Activated CD4-positive, alpha-beta memory T cell treated with anti-CD3 and anti-CD28 coated beads for 36 hours (primary cell): ENCODE data around the gene NUP210L. TPM values are rescaled to one million over a fixed set of nuclear protein-coding genes. Genes with fewer than 3 reads are reported as not detected.
"Not testable (repeated sequence)": the region's sequence is repeated elsewhere in the genome, so short reads cannot be mapped to it uniquely, and the experiment has no call there.

Source experiments
- CTCF ChIA-PET: fragments of 350-600 bp; sonication (Branson Sonifier 250); formaldehyde crosslinking; loops from one replicate; lab custom pipeline; 2021; ENCODE audit warnings: antibody characterized with exemption, inconsistent platforms; lab: Charles Lee
- POLR2A ChIA-PET: fragments of 350-600 bp; sonication (Branson Sonifier 250); formaldehyde crosslinking; loops from one replicate; lab custom pipeline; 2021; ENCODE audit warnings: antibody characterized with exemption; lab: Charles Lee
- DNase-seq: peaks from one replicate; pipeline ENCODE4 v3.0.0-alpha.2; 2020
- H3K27ac Mint-ChIP-seq: one replicate; pipeline ENCODE4 v1.8.0; 2021; ENCODE audit warnings: mixed read lengths
- H3K27me3 Mint-ChIP-seq: one replicate; pipeline ENCODE4 v1.8.0; 2021; ENCODE audit warnings: mixed read lengths
- H3K36me3 Mint-ChIP-seq: one replicate; pipeline ENCODE4 v1.8.0; 2021; ENCODE audit warnings: mixed read lengths
- H3K4me1 Mint-ChIP-seq: one replicate; pipeline ENCODE4 v1.8.0; 2021; ENCODE audit warnings: low read depth, mixed read lengths
- H3K4me3 Mint-ChIP-seq: one replicate; pipeline ENCODE4 v1.8.0; 2021; ENCODE audit warnings: mild to moderate bottlenecking, mixed read lengths
- H3K9me3 Mint-ChIP-seq: one replicate; pipeline ENCODE4 v1.8.0; 2021; ENCODE audit warnings: mixed read lengths
- intact Hi-C: fragments of 100-400 bp; cut with micrococcal nuclease; formaldehyde crosslinking; loops from one replicate; pipeline ENCODE4 v1.15.1; 2023
- total RNA-seq, 2 experiments: library from RNA; stranded (reverse); gene quantifications; one replicate each; pipeline ENCODE4 v1.2.3, GENCODE V29; 2021

NUP210L gene
- total RNA-seq, 2 experiments from 2014 or later: 0.05 to 0.12 TPM

GRCh38 chr1:154094411-154094810, 60.5 kb downstream of the NUP210L start:
- ChIA-PET POLR2A (no interaction called here), CTCF (no interaction called here)
- intact Hi-C loops: no loop called here
- Mint-ChIP-seq H3K27me3 (peaks cover 1% of the 10 kb centered on the region), H3K4me3 (no peak overlapping the region), H3K4me1 (no peaks in the 10 kb centered on the region), H3K9me3 (no peaks in the 10 kb centered on the region), H3K27ac (no peak overlapping the region), H3K36me3 (no peaks in the 10 kb centered on the region)
- DNase-seq: no peak

GRCh38 chr1:154093699-154094098, 61.2 kb downstream of the NUP210L start:
- POLR2A ChIA-PET: no interaction called here
- Mint-ChIP-seq H3K4me1 (no peaks in the 10 kb centered on the region), H3K9me3 (no peaks in the 10 kb centered on the region), H3K4me3 (no peak overlapping the region), H3K36me3 (no peaks in the 10 kb centered on the region), H3K27me3 (peaks cover 1% of the 10 kb centered on the region), H3K27ac (no peak overlapping the region)
- CTCF ChIA-PET: no interaction called here
- intact Hi-C loops: no loop called here
- DNase-seq: no peak

- no peak overlapping the region for H3K27ac Mint-ChIP-seq
- peaks cover 2% of the 10 kb centered on the region for H3K9me3 Mint-ChIP-seq
- H3K4me1 Mint-ChIP-seq: no peaks in the 10 kb centered on the region
- CTCF ChIA-PET: no interaction called here
- no peak for DNase-seq
- H3K27me3 Mint-ChIP-seq: peaks cover 1% of the 10 kb centered on the region
- intact Hi-C loops: no loop called here
- POLR2A ChIA-PET: no interaction called here
- no peaks in the 10 kb centered on the region for H3K36me3 Mint-ChIP-seq
- no peak overlapping the region for H3K4me3 Mint-ChIP-seq
These were observed 63.2 kb downstream of the NUP210L start for GRCh38 chr1:154091706-154092105.

- Mint-ChIP-seq H3K4me1 (no peaks in the 10 kb centered on the region), H3K36me3 (peaks cover 3% of the 10 kb centered on the region), H3K27me3 (peaks cover 3% of the 10 kb centered on the region), H3K27ac (no peak overlapping the region), H3K4me3 (no peak overlapping the region), H3K9me3 (peaks cover 2% of the 10 kb centered on the region)
- intact Hi-C loops: no loop called here
- DNase-seq: no peak
- ChIA-PET CTCF (no interaction called here), POLR2A (no interaction called here)
These were observed 67.3 kb downstream of the NUP210L start for GRCh38 chr1:154087574-154087973.

- H3K36me3 Mint-ChIP-seq, intact Hi-C loops, DNase-seq, CTCF ChIA-PET, H3K4me3 Mint-ChIP-seq, H3K9me3 Mint-ChIP-seq, H3K4me1 Mint-ChIP-seq, POLR2A ChIA-PET, H3K27ac Mint-ChIP-seq, H3K27me3 Mint-ChIP-seq: not testable (repeated sequence)
These were observed 71.8 kb downstream of the NUP210L start for GRCh38 chr1:154083057-154083456.

GRCh38 chr1:154081386-154082126, 73.3 kb downstream of the NUP210L start:
- H3K4me3 Mint-ChIP-seq: no peak overlapping the region
- H3K36me3 Mint-ChIP-seq: peaks cover 7% of the 10 kb centered on the region
- peaks cover 5% of the 10 kb centered on the region for H3K27me3 Mint-ChIP-seq
- DNase-seq: no peak
- ChIA-PET POLR2A (no interaction called here), CTCF (no interaction called here)
- intact Hi-C loops: no loop called here
- H3K9me3 Mint-ChIP-seq: peaks cover 4% of the 10 kb centered on the region
- no peak overlapping the region for H3K27ac Mint-ChIP-seq
- no peaks in the 10 kb centered on the region for H3K4me1 Mint-ChIP-seq

GRCh38 chr1:154076413-154076812, 78.5 kb downstream of the NUP210L start:
- CTCF ChIA-PET: no interaction called here
- Mint-ChIP-seq H3K9me3 (peaks cover 9% of the 10 kb centered on the region), H3K4me3 (no peak overlapping the region), H3K27ac (no peak overlapping the region), H3K27me3 (peaks cover 11% of the 10 kb centered on the region), H3K4me1 (no peaks in the 10 kb centered on the region), H3K36me3 (peaks cover 6% of the 10 kb centered on the region)
- no peak for DNase-seq
- POLR2A ChIA-PET: no interaction called here
- intact Hi-C loops: no loop called here

GRCh38 chr1:154075746-154076145, 79.1 kb downstream of the NUP210L start:
- H3K27ac Mint-ChIP-seq: no peak overlapping the region
- H3K36me3 Mint-ChIP-seq: peaks cover 6% of the 10 kb centered on the region
- CTCF ChIA-PET: no interaction called here
- DNase-seq: no peak
- no peak overlapping the region for H3K4me3 Mint-ChIP-seq
- intact Hi-C loops: no loop called here
- peaks cover 9% of the 10 kb centered on the region for H3K9me3 Mint-ChIP-seq
- no peaks in the 10 kb centered on the region for H3K4me1 Mint-ChIP-seq
- POLR2A ChIA-PET: no interaction called here
- H3K27me3 Mint-ChIP-seq: peaks cover 11% of the 10 kb centered on the region

GRCh38 chr1:154062309-154062708, 92.6 kb downstream of the NUP210L start:
- Mint-ChIP-seq H3K36me3 (no peaks in the 10 kb centered on the region), H3K4me1 (no peaks in the 10 kb centered on the region), H3K27me3 (peaks cover 2% of the 10 kb centered on the region), H3K4me3 (no peak overlapping the region), H3K9me3 (no peaks in the 10 kb centered on the region), H3K27ac (no peak overlapping the region)
- ChIA-PET CTCF (interaction anchor here (0.6 kb wide), 1 partner anchor 170 kb away, joined by 3 read pairs; no protein-coding TSS in a partner anchor), POLR2A (no interaction called here)
- intact Hi-C loops: no loop called here
- no peak for DNase-seq

GRCh38 chr1:154047436-154047835, 107.4 kb downstream of the NUP210L start:
- H3K36me3 Mint-ChIP-seq, POLR2A ChIA-PET, H3K9me3 Mint-ChIP-seq, intact Hi-C loops, H3K4me3 Mint-ChIP-seq, CTCF ChIA-PET, H3K27ac Mint-ChIP-seq, H3K27me3 Mint-ChIP-seq, DNase-seq, H3K4me1 Mint-ChIP-seq: not testable (repeated sequence)

- H3K36me3 Mint-ChIP-seq, H3K4me3 Mint-ChIP-seq: not testable (repeated sequence)
These were observed 121.2 kb downstream of the NUP210L start for GRCh38 chr1:154033697-154034096.

GRCh38 chr1:154019940-154020339, 134.9 kb downstream of the NUP210L start:
- no peak for DNase-seq
- Mint-ChIP-seq H3K4me3 (no peak overlapping the region), H3K36me3 (no peaks in the 10 kb centered on the region), H3K27ac (no peak overlapping the region), H3K4me1 (no peaks in the 10 kb centered on the region), H3K27me3 (no peaks in the 10 kb centered on the region), H3K9me3 (no peaks in the 10 kb centered on the region)
- POLR2A ChIA-PET: no interaction called here
- intact Hi-C loops: no loop called here
- CTCF ChIA-PET: no interaction called here

More at GRCh38 chr1:154033697-154034096, 121.2 kb downstream of the NUP210L start:
- DNase-seq, H3K9me3 Mint-ChIP-seq, H3K4me1 Mint-ChIP-seq, intact Hi-C loops, H3K27ac Mint-ChIP-seq, H3K27me3 Mint-ChIP-seq, POLR2A ChIA-PET, CTCF ChIA-PET: not testable (repeated sequence)

GRCh38 chr1:154019269-154019668, 135.6 kb downstream of the NUP210L start:
- ChIA-PET CTCF (no interaction called here), POLR2A (no interaction called here)
- DNase-seq: no peak
- Mint-ChIP-seq H3K4me1 (no peaks in the 10 kb centered on the region), H3K36me3 (no peaks in the 10 kb centered on the region), H3K27me3 (no peaks in the 10 kb centered on the region), H3K4me3 (no peak overlapping the region), H3K9me3 (no peaks in the 10 kb centered on the region), H3K27ac (no peak overlapping the region)
- intact Hi-C loops: no loop called here
